RWPE1 (cell line): Measurements from ENCODE around the gene MAP4.

Experiments
- CTCF ChIA-PET: fragments of 350-600 bp; sonication (Branson Sonifier 250); formaldehyde crosslinking; extraction: SDS; loops from one replicate; lab custom pipeline; 2021; lab: Yijun Ruan, JAX
- POLR2A ChIA-PET: fragments of 400-600 bp; formaldehyde crosslinking; extraction: SDS; loops from one replicate; lab custom pipeline; 2020; ENCODE audit warnings: antibody characterized with exemption; ENCODE audit not compliant: low non-redundant PET; lab: Yijun Ruan, JAX
- DNase-seq: peaks from one replicate; pipeline ENCODE4 v3.0.0; 2012; ENCODE audit warnings: low spot score
- H3K27ac ChIP-seq: fragments of 450-650 bp; 2 replicates; pipeline ENCODE4 v1.5.1; 2017
- CTCF ChIP-seq: fragments of 450-650 bp; conservative IDR thresholded peaks from 2 replicates; pipeline ENCODE4 v1.5.1; 2017; ENCODE audit warnings: low read depth, mild to moderate bottlenecking

The MAP4 gene

GRCh38 chr3:47813551-47814177 lies 202.6 kb downstream of the MAP4 start:
- no peak overlapping the region for H3K27ac ChIP-seq
- no peak for DNase-seq
- POLR2A ChIA-PET = no interaction called here
- TF ChIP-seq CTCF = no peak
- CTCF ChIA-PET = interaction anchor here (0.6 kb wide), 1 partner anchor 12 kb away, joined by 7 read pairs; no protein-coding TSS in a partner anchor

GRCh38 chr3:47804577-47804976 lies 211.6 kb downstream of the MAP4 start:
- DNase-seq = no peak
- CTCF ChIA-PET = no interaction called here
- H3K27ac ChIP-seq = peak overlapping the region; percentile 99
- no peak for TF ChIP-seq CTCF
- POLR2A ChIA-PET = no interaction called here

GRCh38 chr3:47803480-47804025 lies 212.7 kb downstream of the MAP4 start:
- H3K27ac ChIP-seq = peak overlapping the region; percentile 99
- POLR2A ChIA-PET = no interaction called here
- CTCF ChIA-PET = no interaction called here
- TF ChIP-seq CTCF = no peak
- no peak for DNase-seq

- peak; percentile 74 for DNase-seq
- no peak for TF ChIP-seq CTCF
- peak within 1 kb of the TSS; percentile 99 for H3K27ac ChIP-seq
- ChIA-PET POLR2A (no interaction called here), CTCF (interaction anchor here (0.6 kb wide), 2 partner anchors 18 to 196 kb away, joined by 4 to 6 read pairs; no protein-coding TSS in a partner anchor)
These were observed 213.3 kb downstream of the MAP4 start, which contains the start of gene DHX30 for GRCh38 chr3:47802734-47803479. Gene DHX30, plus strand, starts transcription at chr3:47803138. Its CDS starts 7,546 bp downstream, at chr3:47810684.
